Fibroblast of the conjunctiva (primary cell): ENCODE data around the gene MICAL2.

Experiments
- DNase-seq: peaks from one replicate; pipeline ENCODE4 v3.0.0-alpha.2; 2010; ENCODE audit warnings: low read depth

MICAL2 gene

GRCh38 chr11:12076840-12077534 is 33.4 kb upstream of the MICAL2 start:
- DNase-seq = no peak

- no peak for DNase-seq
These were observed 32.7 kb upstream of the MICAL2 start for GRCh38 chr11:12077535-12078280.

GRCh38 chr11:12079726-12080556 is 30.4 kb upstream of the MICAL2 start:
- DNase-seq = peak; percentile 77

- no peak for DNase-seq
These were observed 27.0 kb upstream of the MICAL2 start for GRCh38 chr11:12083380-12083779.

GRCh38 chr11:12084256-12084655 is 26.1 kb upstream of the MICAL2 start:
- DNase-seq = no peak

- DNase-seq = no peak
These were observed 24.8 kb upstream of the MICAL2 start for GRCh38 chr11:12085371-12086251.

- no peak for DNase-seq
These were observed 23.9 kb upstream of the MICAL2 start for GRCh38 chr11:12086271-12087074.

- DNase-seq = no peak
These were observed 23.1 kb upstream of the MICAL2 start for GRCh38 chr11:12087075-12088004.

GRCh38 chr11:12088047-12088481 is 22.3 kb upstream of the MICAL2 start:
- DNase-seq = no peak

- no peak for DNase-seq
These were observed 21.9 kb upstream of the MICAL2 start for GRCh38 chr11:12088531-12088930.

- DNase-seq = no peak
These were observed 21.3 kb upstream of the MICAL2 start for GRCh38 chr11:12089041-12089440.

- no peak for DNase-seq
These were observed 20.9 kb upstream of the MICAL2 start for GRCh38 chr11:12089473-12089872.

- no peak for DNase-seq
These were observed 20.3 kb upstream of the MICAL2 start for GRCh38 chr11:12090061-12090591.

- DNase-seq = no peak
These were observed 19.6 kb upstream of the MICAL2 start for GRCh38 chr11:12090761-12091258.

GRCh38 chr11:12091956-12092558 is 18.3 kb upstream of the MICAL2 start:
- DNase-seq = no peak

GRCh38 chr11:12092714-12093113 is 17.7 kb upstream of the MICAL2 start:
- DNase-seq = no peak

- no peak for DNase-seq
These were observed 15.3 kb upstream of the MICAL2 start for GRCh38 chr11:12094872-12095800.

GRCh38 chr11:12097219-12097618 is 13.2 kb upstream of the MICAL2 start:
- no peak for DNase-seq
